Karpas-422 (cell line): ENCODE measurements around the gene BTN1A1. TPM values are rescaled to one million over a fixed set of nuclear protein-coding genes. Genes with fewer than 3 reads are reported as not detected.

ENCODE experiments used
- DNase-seq: peaks from one replicate; pipeline ENCODE4 v3.0.0-alpha.2; 2015
- H2AFZ ChIP-seq: fragments of 200-600 bp; sonication (generic); 2 replicates; pipeline ENCODE4 v1.6.1; 2014; ENCODE audit warnings: antibody characterized with exemption, low read length, mixed read lengths
- H3K27ac ChIP-seq: fragments of 200-600 bp; sonication (generic); 2 replicates; pipeline ENCODE4 v1.5.1; 2014; ENCODE audit warnings: mild to moderate bottlenecking, low read length, moderate library complexity
- H3K27me3 ChIP-seq: fragments of 200-600 bp; sonication (generic); 2 replicates; pipeline ENCODE4 v1.6.1; 2014; ENCODE audit warnings: low read length, mixed read lengths
- H3K36me3 ChIP-seq: fragments of 200-600 bp; sonication (generic); 2 replicates; pipeline ENCODE4 v1.6.1; 2014; ENCODE audit warnings: low read length, mixed read lengths; ENCODE audit not compliant: insufficient read depth
- H3K4me1 ChIP-seq: fragments of 200-600 bp; sonication (generic); 2 replicates; pipeline ENCODE4 v1.6.1; 2014; ENCODE audit warnings: mild to moderate bottlenecking, low read length, mixed read lengths
- H3K4me2 ChIP-seq: fragments of 200-600 bp; sonication (generic); 2 replicates; pipeline ENCODE4 v1.6.1; 2014; ENCODE audit warnings: low read length, low read depth, mild to moderate bottlenecking; ENCODE audit not compliant: poor library complexity, severe bottlenecking
- H3K4me3 ChIP-seq: fragments of 200-600 bp; sonication (generic); 2 replicates; pipeline ENCODE4 v1.5.1; 2014; ENCODE audit warnings: mild to moderate bottlenecking, antibody characterized with exemption, low read length, mixed read lengths
- H3K79me2 ChIP-seq: fragments of 200-600 bp; sonication (generic); 2 replicates; pipeline ENCODE4 v1.6.1; 2014; ENCODE audit warnings: mild to moderate bottlenecking, low read length, mixed read lengths
- H3K9ac ChIP-seq: fragments of 200-600 bp; sonication (generic); 2 replicates; pipeline ENCODE4 v1.6.0; 2014; ENCODE audit warnings: low read length
- H3K9me2 ChIP-seq: fragments of 200-600 bp; sonication (generic), shearing (Covaris generic); replicated peaks from 2 replicates; pipeline ENCODE4 v1.6.0; 2014; ENCODE audit warnings: mild to moderate bottlenecking, low read length, moderate library complexity; ENCODE audit not compliant: insufficient read depth
- H3K9me3 ChIP-seq: fragments of 300-700, 200-600 bp; sonication (generic); 2 replicates; pipeline ENCODE4 v1.6.1; 2014; ENCODE audit warnings: low read length, mixed read lengths
- H4K20me1 ChIP-seq: fragments of 200-600 bp; sonication (generic); 2 replicates; pipeline ENCODE4 v1.6.1; 2014; ENCODE audit warnings: mild to moderate bottlenecking, antibody characterized with exemption, low read length, low read depth; ENCODE audit not compliant: insufficient read depth
- total RNA-seq: library from RNA; depleted of rRNA; stranded (reverse); fragments of >200 nt; shearing (Covaris generic); gene quantifications from 2 replicates; pipeline ENCODE4 v1.2.3, GENCODE V29; 2014; ENCODE audit warnings: low replicate concordance

Gene BTN1A1
- total RNA-seq, 1 experiment from 2014 or later, result not detected

- Histone ChIP-seq H3K27ac (no peak overlapping the region), H2AFZ (peak overlapping the region; percentile 79)
- DNase-seq, result peak; percentile 61
These were observed 52.6 kb downstream of the BTN1A1 start for GRCh38 chr6:26552640-26553188.

GRCh38 chr6:26553264-26553634, 53.1 kb downstream of the BTN1A1 start:
- Histone ChIP-seq H2AFZ (peak overlapping the region; percentile 82), H3K4me2 (peak overlapping the region; percentile 100), H3K4me1 (peaks cover 42% of the 10 kb centered on the region), H4K20me1 (no peaks in the 10 kb centered on the region), H3K27me3 (no peaks in the 10 kb centered on the region), H3K79me2 (no peaks in the 10 kb centered on the region), H3K9me2 (no peaks in the 10 kb centered on the region), H3K36me3 (no peaks in the 10 kb centered on the region), H3K4me3 (peak overlapping the region; percentile 85), H3K9me3 (no peaks in the 10 kb centered on the region), H3K27ac (peak overlapping the region; percentile 59; the same call in 1 of the 2 replicates), H3K9ac (peak overlapping the region; percentile 72)
- peak; percentile 94 for DNase-seq

More at GRCh38 chr6:26552640-26553188, 52.6 kb downstream of the BTN1A1 start:
- no peaks in the 10 kb centered on the region for H3K9me3 ChIP-seq
- peak overlapping the region; percentile 59 for H3K9ac ChIP-seq
- peak overlapping the region; percentile 85 for H3K4me3 ChIP-seq
- H3K4me2 ChIP-seq, result peak overlapping the region; percentile 100
- no peaks in the 10 kb centered on the region for H3K79me2 ChIP-seq
- H3K9me2 ChIP-seq, result no peaks in the 10 kb centered on the region
- H3K4me1 ChIP-seq, result peaks cover 42% of the 10 kb centered on the region
- H4K20me1 ChIP-seq, result no peaks in the 10 kb centered on the region
- H3K36me3 ChIP-seq, result no peaks in the 10 kb centered on the region
- no peaks in the 10 kb centered on the region for H3K27me3 ChIP-seq

- Histone ChIP-seq H3K79me2 (no peaks in the 10 kb centered on the region), H3K27ac (peak overlapping the region; percentile 59), H4K20me1 (no peaks in the 10 kb centered on the region), H3K9me2 (no peaks in the 10 kb centered on the region), H3K9me3 (no peaks in the 10 kb centered on the region), H3K4me2 (peak overlapping the region; percentile 100), H2AFZ (peak overlapping the region; percentile 94), H3K4me3 (peak overlapping the region; percentile 85), H3K27me3 (no peaks in the 10 kb centered on the region), H3K36me3 (no peaks in the 10 kb centered on the region), H3K4me1 (peaks cover 42% of the 10 kb centered on the region), H3K9ac (peak overlapping the region; percentile 72)
- peak; percentile 93 for DNase-seq
These were observed 53.7 kb downstream of the BTN1A1 start for GRCh38 chr6:26553635-26554446.

GRCh38 chr6:26554447-26554696, 54.3 kb downstream of the BTN1A1 start:
- H3K9ac ChIP-seq, result peak overlapping the region; percentile 63
- no peak for DNase-seq
- H3K9me3 ChIP-seq, result no peaks in the 10 kb centered on the region
- H3K27ac ChIP-seq, result peak overlapping the region; percentile 21
- H3K36me3 ChIP-seq, result no peaks in the 10 kb centered on the region
- no peaks in the 10 kb centered on the region for H3K9me2 ChIP-seq
- H3K79me2 ChIP-seq, result no peaks in the 10 kb centered on the region
- peak overlapping the region; percentile 100 for H3K4me2 ChIP-seq
- peak overlapping the region; percentile 85 for H3K4me3 ChIP-seq
- H3K4me1 ChIP-seq, result peaks cover 42% of the 10 kb centered on the region
- peak overlapping the region; percentile 94 for H2AFZ ChIP-seq
- no peaks in the 10 kb centered on the region for H3K27me3 ChIP-seq
- H4K20me1 ChIP-seq, result no peaks in the 10 kb centered on the region

GRCh38 chr6:26554697-26555504, 54.8 kb downstream of the BTN1A1 start:
- peak; percentile 92 for DNase-seq
- peak overlapping the region; percentile 21 for H3K27ac ChIP-seq

GRCh38 chr6:26555505-26556262, 55.6 kb downstream of the BTN1A1 start:
- H3K9me3 ChIP-seq, result no peaks in the 10 kb centered on the region
- no peaks in the 10 kb centered on the region for H3K9me2 ChIP-seq
- H3K4me1 ChIP-seq, result peaks cover 39% of the 10 kb centered on the region
- peak overlapping the region; percentile 12; the same call in 1 of the 2 replicates for H2AFZ ChIP-seq
- H3K4me3 ChIP-seq, result peak overlapping the region; percentile 85
- H3K4me2 ChIP-seq, result peak overlapping the region; percentile 100
- no peaks in the 10 kb centered on the region for H3K79me2 ChIP-seq
- H3K27me3 ChIP-seq, result no peaks in the 10 kb centered on the region
- no peaks in the 10 kb centered on the region for H3K36me3 ChIP-seq
- H4K20me1 ChIP-seq, result no peaks in the 10 kb centered on the region
- no peak overlapping the region for H3K27ac ChIP-seq
- peak overlapping the region; percentile 44 for H3K9ac ChIP-seq
- DNase-seq, result no peak

More at GRCh38 chr6:26554697-26555504, 54.8 kb downstream of the BTN1A1 start:
- Histone ChIP-seq H3K36me3 (no peaks in the 10 kb centered on the region), H3K27me3 (no peaks in the 10 kb centered on the region), H3K4me1 (peaks cover 39% of the 10 kb centered on the region), H3K9me3 (no peaks in the 10 kb centered on the region), H3K9me2 (no peaks in the 10 kb centered on the region), H2AFZ (peak overlapping the region; percentile 94), H3K4me3 (peak overlapping the region; percentile 85), H3K9ac (peak overlapping the region; percentile 63), H4K20me1 (no peaks in the 10 kb centered on the region), H3K79me2 (no peaks in the 10 kb centered on the region), H3K4me2 (peak overlapping the region; percentile 100)

- peak; percentile 93 for DNase-seq
- Histone ChIP-seq H3K4me1 (peaks cover 36% of the 10 kb centered on the region), H3K79me2 (no peaks in the 10 kb centered on the region), H3K9ac (no peak overlapping the region), H3K27ac (no peak overlapping the region), H2AFZ (no peak overlapping the region), H3K9me2 (no peaks in the 10 kb centered on the region), H3K9me3 (no peaks in the 10 kb centered on the region), H3K4me3 (peak overlapping the region; percentile 85), H3K36me3 (no peaks in the 10 kb centered on the region), H3K27me3 (no peaks in the 10 kb centered on the region), H4K20me1 (no peaks in the 10 kb centered on the region), H3K4me2 (peak overlapping the region; percentile 100)
These were observed 56.4 kb downstream of the BTN1A1 start for GRCh38 chr6:26556263-26557070.
